GM18511 (cell line): Measurements from ENCODE around the gene SFMBT1.
"Not testable (repeated sequence)": the region's sequence is repeated elsewhere in the genome, so short reads cannot be mapped to it uniquely, and the experiment has no call there.

Experiments
- ATAC-seq: cut with Tn5 transposase; IDR thresholded peaks from one replicate; pipeline ENCODE4 v1.9.1; 2021; ENCODE audit warnings: mild to moderate bottlenecking, moderate library complexity; ENCODE audit not compliant: unreplicated experiment

The SFMBT1 gene

DNA sequence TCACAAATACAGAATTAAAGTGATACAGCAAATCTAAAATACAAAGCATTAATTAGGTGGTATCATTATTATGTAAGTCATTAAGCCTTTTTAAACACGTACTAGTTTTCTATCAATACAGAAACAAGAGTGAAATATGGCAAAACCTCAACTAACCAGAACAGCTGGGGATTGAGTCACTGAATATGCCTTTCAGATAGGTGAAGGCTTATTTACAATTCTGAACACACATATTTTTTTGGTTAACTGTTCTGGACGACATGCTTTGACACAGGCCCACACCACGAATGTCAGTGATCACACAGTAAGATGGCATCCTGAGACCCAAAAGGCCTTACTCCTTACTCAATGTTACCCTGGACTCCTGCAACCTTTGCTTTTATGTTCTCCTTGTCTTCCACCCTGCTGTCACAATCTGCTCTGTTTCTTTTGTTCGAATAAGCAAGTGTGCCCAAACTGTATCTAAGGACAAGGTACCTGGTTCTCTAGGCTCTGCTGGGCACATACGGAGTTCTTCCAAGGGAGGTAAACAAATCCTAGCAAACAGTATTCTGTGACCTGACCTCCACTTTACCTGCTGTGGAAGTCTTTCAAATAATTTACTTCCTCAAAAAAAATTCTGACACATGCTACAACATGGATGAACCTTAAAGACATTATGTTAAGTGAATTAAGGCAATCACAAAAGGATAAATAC is 7.0 kb downstream of the SFMBT1 start:
- ATAC-seq = no peak

DNA sequence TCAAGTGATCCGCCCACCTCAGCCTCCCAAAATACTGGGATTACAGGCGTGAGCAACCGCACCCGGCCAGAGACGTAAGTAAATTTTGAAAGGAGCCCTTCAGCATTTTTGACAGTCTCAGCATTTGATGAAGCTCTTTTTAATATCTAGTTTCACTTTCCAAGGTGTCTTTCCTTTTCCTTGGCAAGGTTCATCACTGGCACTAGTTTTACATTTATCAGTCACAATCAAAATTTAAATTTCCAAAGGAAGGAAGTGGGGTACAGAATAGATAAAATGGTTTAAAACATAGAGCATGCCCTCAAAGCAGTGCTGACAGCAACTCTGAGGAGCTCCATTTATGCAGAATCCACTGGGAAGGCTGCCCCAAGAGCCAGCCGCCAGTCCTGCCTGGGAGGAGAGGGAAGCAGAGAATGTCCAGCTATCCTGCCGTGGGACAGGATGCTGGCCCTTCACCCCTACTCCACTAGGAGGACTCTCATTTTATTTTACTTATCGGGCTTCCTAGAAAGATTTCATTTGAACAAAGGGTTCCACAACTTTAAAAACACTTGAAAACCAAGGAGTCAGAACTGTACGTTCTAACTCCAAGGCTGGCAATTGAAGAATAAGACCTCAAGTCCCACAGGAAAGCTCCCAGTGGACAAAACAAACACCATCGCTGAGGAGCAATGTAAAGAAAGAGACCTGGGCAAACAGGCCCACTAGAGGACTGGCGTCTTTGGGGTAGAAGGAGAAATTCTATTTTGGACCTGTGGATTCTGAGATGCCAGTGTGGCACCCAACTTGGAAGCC is 9.9 kb downstream of the SFMBT1 start:
- no peak for ATAC-seq

DNA sequence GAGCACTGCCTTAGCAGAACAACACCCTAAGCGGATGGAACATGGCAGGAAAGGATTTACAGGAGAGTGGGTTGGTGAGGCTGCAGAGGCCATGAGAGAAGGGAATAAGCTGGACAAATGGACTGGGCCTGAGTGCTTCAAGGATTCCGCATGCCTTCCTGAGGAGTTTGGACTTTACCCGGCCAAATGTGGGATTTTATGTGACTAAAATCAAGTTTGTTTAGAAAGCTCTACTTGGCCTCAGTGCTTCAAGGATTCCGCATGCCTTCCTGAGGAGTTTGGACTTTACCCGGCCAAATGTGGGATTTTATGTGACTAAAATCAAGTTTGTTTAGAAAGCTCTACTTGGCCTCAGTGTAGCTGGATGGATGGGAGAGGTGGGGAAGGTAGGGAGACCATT is 10.9 kb downstream of the SFMBT1 start:
- not testable (repeated sequence) for ATAC-seq

DNA sequence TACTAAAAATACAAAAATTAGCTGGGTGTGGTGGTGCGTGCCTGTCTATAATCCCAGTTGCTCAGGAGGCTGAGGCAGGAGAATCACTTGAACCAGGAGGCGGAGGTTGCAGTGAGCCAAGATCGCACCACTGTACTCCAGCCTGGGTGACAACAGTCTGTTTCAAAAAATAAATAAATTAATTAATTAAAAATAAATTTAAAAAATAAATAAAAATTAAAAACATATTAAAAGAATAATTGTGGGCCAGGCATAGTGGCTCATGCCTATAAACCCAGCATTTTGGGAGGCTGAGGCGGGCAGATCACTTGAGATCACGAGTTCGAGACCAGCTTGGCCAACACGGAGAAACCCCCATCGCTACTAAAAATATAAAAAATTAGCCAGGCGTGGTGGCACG is 11.5 kb downstream of the SFMBT1 start:
- ATAC-seq = not testable (repeated sequence)

DNA sequence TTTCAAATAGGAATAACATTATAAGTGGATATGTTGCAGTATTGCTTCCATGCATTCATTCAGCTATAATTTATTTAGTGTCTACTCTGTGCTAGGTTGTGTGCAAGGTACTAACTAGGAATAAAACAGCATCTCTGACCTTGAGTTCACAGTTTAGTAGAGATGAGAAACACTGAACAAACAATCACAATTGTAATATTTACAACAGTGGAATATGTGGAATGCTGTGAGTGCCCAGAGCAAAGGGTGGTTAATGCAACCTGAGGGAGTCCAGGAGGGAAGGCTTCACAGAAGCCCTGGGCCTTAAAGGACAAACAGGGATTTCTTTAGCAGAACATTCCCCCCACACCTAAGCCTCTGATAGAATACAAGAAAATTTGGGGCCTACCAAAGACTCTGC is 13.3 kb downstream of the SFMBT1 start:
- no peak for ATAC-seq

DNA sequence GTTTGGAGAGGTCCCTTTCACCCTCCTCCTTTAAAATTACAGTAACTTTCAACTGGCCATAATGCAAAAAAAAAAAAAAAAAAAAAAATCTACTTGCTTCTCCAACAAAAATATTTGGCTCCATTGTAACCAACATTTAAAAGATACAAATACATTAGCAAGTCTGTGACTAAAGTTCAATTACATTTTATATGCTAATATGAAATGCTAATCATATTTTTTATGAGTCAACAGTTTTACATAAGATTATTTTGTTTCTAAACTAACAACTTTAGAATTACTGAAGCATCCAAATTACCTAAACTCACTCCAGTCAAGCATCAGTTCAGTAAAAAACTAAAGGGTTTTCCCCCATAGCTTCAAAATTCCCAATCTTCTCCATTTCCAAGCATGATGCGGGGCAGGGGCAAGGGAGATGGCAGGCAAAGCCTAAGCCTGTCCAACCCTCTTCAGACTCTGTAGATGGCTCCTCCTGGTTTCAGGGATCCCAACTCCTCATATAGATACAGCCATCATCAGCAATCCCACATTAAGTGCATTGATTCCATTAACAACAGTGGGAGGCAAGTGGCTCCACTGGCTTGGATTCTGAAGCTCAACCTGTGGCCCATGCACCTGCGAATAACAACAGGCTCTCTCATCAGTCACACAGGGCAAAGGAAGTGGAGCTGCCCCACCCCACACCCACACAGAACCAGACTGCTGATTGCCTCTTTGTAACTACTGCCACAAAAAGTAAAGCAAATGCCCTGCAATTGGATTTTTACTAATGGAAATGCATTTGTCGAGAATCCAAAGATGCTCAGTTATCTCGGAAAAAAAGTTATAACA is 15.0 kb downstream of the SFMBT1 start:
- no peak for ATAC-seq

DNA sequence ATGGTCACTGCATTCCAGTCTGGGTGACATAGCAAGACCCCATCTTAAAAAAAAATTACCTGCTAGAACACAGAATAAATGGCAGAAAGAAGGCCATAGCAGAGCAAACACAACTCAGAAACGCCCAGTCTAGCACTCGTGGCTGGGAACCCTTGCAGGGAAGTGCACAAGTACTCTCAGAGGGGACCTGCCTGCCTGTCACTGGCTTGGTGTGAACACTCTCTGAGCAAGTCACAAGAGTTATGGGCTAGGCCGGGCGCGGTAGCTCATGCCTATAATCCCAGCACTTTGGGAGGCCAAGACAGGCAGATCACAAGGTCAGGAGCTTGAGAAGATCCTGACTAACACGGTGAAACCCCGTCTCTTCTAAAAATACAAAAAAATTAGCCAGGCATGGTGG is 17.2 kb downstream of the SFMBT1 start:
- no peak for ATAC-seq

DNA sequence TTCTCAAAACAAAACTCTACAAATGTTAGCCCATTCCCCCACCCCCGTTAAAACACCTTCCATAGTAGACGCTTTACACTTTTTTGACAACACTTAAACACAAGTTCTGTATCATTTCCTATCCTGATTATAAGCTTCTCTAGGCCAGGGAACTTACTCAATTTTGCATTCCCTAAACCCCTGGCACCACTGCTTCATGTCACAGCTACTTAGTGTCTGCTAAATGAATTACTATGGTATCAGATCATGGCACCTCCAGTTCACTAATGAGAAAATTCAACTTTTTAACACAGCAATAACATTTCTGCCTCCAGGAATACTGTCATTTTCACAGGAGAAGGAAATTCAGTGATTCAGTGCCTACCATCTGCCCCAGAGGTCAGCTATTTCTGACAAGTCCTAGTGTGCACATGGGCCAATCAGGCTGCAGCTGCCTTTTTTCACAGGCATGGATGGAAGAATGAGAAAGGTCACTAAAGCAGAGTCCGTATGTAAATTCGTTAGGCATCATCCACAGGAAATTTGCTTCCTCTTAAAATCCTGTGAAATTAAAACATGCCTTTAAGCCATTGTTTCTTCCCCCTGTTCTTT is 18.5 kb downstream of the SFMBT1 start:
- ATAC-seq = no peak

DNA sequence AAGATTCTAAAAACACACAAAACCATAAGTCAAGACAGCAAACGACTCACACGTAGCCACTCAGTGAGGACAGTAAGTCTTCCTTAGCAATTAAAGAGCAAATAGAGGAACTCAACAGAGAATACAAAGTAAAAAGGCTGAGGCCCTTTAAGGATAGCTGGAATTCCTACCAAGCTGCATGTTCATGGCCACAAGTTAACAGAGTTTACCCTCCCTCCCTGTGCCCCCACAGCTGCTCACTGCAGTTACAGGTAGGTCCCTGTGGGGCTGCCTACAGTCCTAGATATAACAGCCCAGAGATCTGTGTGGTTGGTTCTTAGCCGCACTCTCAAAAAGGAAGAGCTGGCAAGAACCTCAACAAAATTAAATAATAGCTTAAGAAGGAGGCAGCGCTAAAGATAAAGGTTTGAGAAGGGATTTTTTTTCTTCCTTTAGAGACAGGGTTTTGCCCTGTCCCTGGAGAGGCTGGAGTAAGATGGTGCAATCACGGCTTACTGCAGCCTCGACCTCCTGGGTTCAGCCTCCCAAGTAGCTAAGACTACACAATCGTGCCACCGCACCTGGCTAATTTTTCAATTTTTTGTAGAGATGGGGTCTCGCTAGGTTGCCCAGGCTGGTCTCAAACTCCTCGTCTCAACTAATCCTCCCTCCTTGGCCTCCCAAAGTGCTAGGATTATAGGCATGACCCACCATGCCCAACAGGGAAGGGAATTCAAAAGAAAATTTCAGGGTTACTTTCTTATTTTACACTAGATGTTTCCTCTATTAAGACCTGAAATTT is 19.3 kb downstream of the SFMBT1 start:
- no peak for ATAC-seq

DNA sequence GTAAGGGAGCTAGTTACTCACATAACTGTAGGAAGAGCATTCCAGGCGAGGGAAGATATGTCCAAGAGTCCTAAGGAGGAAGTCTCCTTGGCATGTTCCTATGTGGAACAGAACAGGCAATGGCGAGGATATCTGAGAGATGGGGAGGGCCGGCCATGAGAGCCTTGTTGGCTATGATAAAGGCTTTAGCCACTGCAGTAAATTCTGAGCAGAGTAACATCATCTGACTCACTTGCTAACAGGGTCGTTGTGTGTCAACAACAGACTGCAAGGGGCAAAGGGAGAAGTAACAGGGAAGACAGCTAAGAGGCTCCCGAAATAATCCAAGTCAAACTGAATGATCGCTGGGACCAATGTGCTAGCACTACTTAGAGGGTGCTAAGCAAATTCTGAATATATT is 21.6 kb downstream of the SFMBT1 start:
- ATAC-seq = no peak

DNA sequence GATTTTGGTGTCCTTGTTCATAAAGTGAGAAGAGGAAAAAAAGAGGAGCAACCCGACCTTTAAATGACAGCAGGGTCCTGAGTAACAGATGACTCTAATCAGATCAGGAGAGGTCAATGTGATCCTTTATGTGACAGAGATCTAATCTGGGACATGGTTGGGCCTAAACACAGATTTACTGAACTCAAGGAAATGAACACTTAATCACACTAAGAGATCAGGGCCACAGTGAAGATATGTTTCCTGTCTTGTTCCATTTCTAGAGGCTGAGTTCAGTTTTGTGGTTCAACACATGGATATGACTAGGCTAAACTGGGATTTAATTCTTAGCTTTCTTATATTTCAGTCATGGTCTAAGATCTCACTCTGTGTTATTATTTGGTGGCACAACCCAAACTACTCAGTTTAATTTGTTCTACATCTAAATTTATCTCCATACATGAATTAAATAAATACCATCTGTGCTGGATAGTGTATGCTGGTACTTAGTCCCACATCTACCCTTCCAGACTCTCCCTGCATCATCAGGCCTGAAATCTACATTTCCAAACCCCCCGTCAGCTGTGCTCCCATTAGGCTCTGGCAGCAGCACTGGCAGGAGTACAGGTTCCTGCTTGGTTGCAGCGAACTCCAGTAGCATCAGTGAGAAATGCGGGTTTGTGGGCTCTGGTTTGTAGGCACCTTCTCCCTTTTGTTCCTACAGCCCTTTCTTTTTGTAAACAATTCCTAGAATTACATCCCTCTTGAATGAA is 22.6 kb downstream of the SFMBT1 start:
- ATAC-seq = no peak

DNA sequence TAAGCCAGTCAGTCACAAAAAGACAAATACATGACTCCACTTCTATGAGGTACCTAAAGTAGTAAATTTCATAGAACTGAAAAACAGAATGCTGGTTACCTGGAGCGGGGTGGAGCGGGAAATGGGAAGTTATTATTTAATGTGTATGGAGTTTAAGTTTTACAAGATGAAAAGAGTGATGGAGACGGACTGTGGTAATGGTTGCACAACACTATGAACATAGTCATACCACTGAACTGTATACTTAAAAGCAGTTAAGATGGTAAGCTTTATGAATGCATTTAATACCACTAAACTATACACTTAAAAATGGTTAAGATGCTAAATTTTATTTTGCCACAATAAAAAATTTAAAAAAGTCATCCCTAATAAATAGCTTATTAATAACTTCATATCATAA is 23.2 kb downstream of the SFMBT1 start:
- no peak for ATAC-seq

DNA sequence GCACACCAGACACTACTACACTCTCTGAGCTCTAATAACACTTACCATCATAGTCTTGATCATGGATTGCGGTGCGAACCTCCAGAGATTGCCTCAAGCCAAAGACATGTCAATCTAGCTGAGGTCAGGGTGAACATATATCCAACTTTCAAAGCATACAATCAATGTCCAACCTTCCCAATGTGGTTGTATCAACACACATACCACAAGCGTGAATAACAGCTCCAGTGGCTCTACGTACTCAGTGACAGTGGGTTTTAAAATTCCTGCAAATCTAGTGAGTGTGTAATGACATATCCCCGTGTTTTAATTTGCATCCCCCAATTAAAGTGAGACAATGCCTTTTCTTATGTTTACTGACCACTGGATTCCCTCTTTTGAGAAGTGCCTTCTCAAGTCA is 29.6 kb downstream of the SFMBT1 start:
- ATAC-seq = no peak

DNA sequence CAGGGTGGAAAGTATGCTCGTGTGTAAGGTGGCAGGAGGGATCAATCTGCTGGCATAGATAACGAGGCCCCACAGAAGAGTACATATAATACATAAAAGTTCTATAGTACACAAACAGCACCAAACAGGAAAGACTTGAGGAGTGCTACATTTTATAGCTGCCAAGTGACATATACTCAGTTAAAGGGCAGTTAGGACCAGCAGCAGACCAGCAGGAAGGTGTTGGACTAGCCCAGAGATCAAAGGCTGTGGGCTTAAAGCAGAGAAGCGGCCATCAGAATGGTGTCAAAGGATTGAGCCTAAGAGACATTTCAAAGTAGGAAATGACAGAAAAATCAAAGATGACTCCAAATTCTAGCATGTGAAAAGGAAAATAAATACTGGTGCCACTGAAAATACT is 34.5 kb downstream of the SFMBT1 start:
- ATAC-seq = no peak

DNA sequence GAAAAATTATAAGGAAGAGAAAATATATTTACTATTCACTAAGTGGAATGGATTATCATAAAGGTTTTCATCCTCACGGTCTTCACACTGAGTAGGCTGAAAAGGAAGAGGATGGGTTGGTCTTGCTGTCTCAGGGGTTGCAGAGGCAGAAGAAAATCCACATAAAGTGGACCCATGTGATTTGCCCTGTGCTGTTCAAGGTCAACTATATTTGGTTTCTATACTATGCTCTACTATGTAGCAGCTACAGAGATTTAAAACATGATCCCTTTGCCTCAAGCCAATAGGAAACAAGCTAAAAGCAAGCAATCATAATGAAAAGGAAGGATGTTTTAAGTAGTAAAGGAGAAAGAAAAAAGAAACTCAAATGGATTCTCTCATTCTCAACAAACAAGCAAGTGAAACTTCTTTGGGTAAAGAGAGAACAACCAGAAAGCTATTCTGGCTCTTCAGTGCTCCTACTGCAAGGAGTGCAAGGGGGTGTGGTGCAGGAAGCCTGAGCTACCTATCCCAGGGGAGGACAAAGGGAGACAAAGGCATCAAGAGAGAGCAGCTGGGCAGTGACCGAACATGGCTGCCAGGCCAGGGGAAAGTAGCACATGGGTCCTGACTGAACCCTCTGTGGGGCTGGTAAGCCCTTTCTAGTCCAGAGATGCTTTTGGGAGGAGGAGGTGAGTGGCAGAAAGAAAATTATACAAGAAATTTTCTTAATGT is 35.9 kb downstream of the SFMBT1 start:
- no peak for ATAC-seq

DNA sequence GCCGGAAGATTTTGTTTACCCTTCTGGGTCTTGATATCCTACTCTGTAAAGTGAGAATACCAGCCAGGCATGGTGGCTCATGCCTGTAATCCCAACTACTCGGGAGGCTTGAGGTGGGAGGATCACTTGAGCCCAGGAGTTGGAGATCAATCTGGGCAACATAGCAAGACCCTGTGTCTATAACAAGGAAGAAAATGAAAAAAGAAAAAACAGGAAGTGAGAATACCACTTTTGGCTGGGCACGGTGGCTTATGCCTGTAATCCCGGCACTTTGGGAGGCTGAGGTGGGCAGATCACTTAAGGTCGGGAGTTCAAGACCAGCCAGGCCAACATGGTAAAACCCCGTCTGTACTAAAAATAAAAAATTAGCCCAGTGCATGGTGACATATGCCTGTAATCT is 36.9 kb downstream of the SFMBT1 start:
- no peak for ATAC-seq

DNA sequence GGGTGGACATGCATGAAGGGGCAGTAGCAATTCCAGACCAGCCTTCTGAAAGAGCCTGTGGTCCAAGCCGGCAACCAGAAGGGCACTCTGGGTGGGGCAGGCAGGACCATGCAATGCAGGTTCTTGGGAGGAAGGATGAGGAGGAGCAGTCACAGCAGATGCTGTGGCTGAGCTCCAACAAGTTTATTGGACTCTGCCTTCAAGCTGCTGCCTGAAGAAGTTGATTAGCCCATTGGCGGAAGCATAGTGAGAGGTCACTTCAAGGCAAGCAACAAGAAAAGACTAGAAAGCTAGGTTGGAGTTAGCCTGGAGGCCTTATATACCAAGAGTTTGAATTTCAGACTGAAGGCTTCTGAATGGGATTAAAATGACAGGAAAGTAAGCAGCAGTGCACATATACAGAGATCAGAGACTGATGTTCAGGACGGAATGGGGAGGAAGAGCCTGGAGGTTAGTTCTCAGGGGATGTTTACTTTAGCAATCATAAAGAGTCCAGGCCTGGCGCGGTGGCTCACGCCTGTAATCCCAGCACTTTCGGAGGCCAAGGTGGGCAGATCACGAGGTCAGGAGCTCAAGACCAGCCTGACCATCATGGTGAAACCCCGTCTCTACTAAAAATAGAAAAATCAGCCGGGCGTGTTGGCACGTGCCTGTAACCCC is 39.9 kb downstream of the SFMBT1 start:
- ATAC-seq = no peak

DNA sequence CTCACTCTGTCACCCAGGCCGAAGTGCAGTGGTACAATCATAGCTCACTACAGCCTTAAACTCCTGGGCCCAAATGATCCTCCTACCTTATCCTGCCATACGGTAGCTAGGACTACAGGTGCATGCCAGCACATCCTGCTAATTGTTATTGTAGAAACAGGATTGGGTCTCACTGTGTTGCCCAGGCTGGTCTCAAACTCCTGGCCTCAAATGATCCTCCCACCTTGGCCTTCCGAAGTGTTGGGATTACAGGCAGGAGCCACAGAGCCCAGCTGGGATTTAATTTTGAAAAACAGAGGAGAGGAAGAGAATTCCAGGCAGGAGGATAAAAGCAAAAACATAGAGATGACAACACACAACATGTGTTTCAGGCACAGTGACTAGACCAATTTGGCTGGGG is 40.5 kb downstream of the SFMBT1 start:
- no peak for ATAC-seq

DNA sequence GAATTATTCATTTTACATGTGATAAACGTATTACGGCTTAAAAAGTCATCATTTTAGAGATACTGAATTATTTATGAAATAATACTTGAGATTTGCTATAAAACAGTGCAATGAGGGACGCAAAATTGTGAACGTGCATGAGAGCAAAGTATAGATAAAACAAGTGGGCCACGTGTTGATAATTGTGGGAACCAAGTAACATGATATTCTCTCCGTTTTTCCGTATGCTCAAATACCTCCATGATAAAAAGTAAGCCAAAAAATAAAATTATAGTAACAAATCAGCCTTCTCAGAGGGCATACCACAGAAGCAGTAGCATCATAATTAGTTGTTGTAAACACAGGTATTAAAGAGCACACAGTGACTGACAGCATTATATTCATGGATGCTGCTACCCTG is 42.6 kb downstream of the SFMBT1 start:
- ATAC-seq = no peak
